H1 (cell line): ENCODE measurements around the gene ZDHHC9. TPM values are rescaled to one million over a fixed set of nuclear protein-coding genes. Genes with fewer than 3 reads are reported as not detected.
A peak's percentile ranks its signal among the peaks of the same experiment; 100 is the strongest.

ENCODE experiments used
- CTCF ChIA-PET: fragments of 300-600 bp; sonication (Branson Sonifier 250); formaldehyde crosslinking; loops from one replicate; lab custom pipeline; 2021; ENCODE audit not compliant: partially characterized antibody; lab: Charles Lee
- POLR2A ChIA-PET: fragments of 300-600 bp; sonication (Branson Sonifier 250); formaldehyde crosslinking; loops from one replicate; lab custom pipeline; 2021; ENCODE audit warnings: inconsistent platforms; ENCODE audit not compliant: partially characterized antibody; lab: Charles Lee
- DNase-seq, 2 experiments: peaks; one replicate each; pipeline versions ENCODE4 v3.0.0 to v3.0.0-alpha.2; 2010 to 2022; ENCODE audit warnings: low spot score in 2 of 2, low read depth in 1 of 2, mixed read lengths in 1 of 2
- FAIRE-seq: peaks from 2 replicates; lab custom pipeline; 2011; peaks lifted over from hg19 to GRCh38; lab: Jason Lieb, UNC
- H2AFZ ChIP-seq: 2 replicates; pipeline ENCODE4 v1.8.1; 2012; ENCODE audit warnings: low read length, inconsistent platforms
- H2AK5ac ChIP-seq: 2 replicates; pipeline ENCODE4 v1.6.1; 2013; ENCODE audit warnings: low read depth, low read length
- H2BK120ac ChIP-seq: replicated peaks from 2 replicates; pipeline ENCODE3; 2013; ENCODE audit warnings: low read depth, low read length, inconsistent platforms
- H2BK12ac ChIP-seq: 2 replicates; pipeline ENCODE4 v1.6.1; 2013; ENCODE audit warnings: low read depth, low read length
- H2BK15ac ChIP-seq: 2 replicates; pipeline ENCODE4 v1.6.1; 2013; ENCODE audit warnings: low read length
- H2BK20ac ChIP-seq: 2 replicates; pipeline ENCODE4 v1.6.1; 2013; ENCODE audit warnings: low read length
- H2BK5ac ChIP-seq: 2 replicates; pipeline ENCODE4 v1.6.1; 2013; ENCODE audit warnings: low read depth, low read length
- H3K14ac ChIP-seq: 2 replicates; pipeline ENCODE4 v1.6.1; 2013; ENCODE audit warnings: inconsistent platforms; ENCODE audit not compliant: insufficient read length
- H3K18ac ChIP-seq: 2 replicates; pipeline ENCODE4 v1.6.1; 2013; ENCODE audit warnings: low read length; ENCODE audit errors: extremely low read depth
- H3K23ac ChIP-seq: 2 replicates; pipeline ENCODE4 v1.6.1; 2013; ENCODE audit warnings: inconsistent platforms; ENCODE audit not compliant: insufficient read length
- H3K23me2 ChIP-seq: 2 replicates; pipeline ENCODE4 v1.6.1; 2013; ENCODE audit warnings: low read depth, low read length
- H3K27ac ChIP-seq: 2 replicates; pipeline ENCODE4 v1.6.1; 2011; ENCODE audit warnings: low read depth, low read length, inconsistent platforms
- H3K27me3 ChIP-seq, 4 experiments: replicated peaks in 1 of 4; 1 replicate in 1 of 4; 2 replicates in 3 of 4; pipeline versions ENCODE4 v1.6.1 to v1.8.1; 2011 to 2013; ENCODE audit warnings: low read length in 3 of 4, mild to moderate bottlenecking in 3 of 4, inconsistent platforms in 2 of 4, mixed read lengths in 2 of 4, moderate library complexity in 1 of 4; ENCODE audit not compliant: control insufficient read depth in 3 of 4, insufficient read depth in 3 of 4; ENCODE audit errors: extremely low read depth in 1 of 4
- H3K36me3 ChIP-seq, 4 experiments: 2 replicates each; pipeline versions ENCODE4 v1.6.1 to v1.8.1; 2011 to 2013; ENCODE audit warnings: mild to moderate bottlenecking in 4 of 4, low read length in 3 of 4, moderate library complexity in 2 of 4, control low read depth in 1 of 4, inconsistent platforms in 1 of 4; ENCODE audit not compliant: insufficient read depth in 4 of 4, control insufficient read depth in 2 of 4
- H3K4ac ChIP-seq: replicated peaks from 2 replicates; pipeline ENCODE3; 2013; ENCODE audit warnings: low read length, low read depth, mixed read lengths, inconsistent platforms; ENCODE audit not compliant: insufficient read length
- H3K4me1 ChIP-seq, 4 experiments: replicated peaks in 1 of 4; 1 replicate in 1 of 4; 2 replicates in 3 of 4; pipeline versions ENCODE4 v1.6.1 to v1.8.1; 2011 to 2013; ENCODE audit warnings: low read length in 3 of 4, inconsistent platforms in 2 of 4, mixed read lengths in 1 of 4; ENCODE audit not compliant: insufficient read depth in 4 of 4, control insufficient read depth in 3 of 4
- H3K4me2 ChIP-seq, 2 experiments: 2 replicates each; pipeline versions ENCODE4 v1.6.1 to v1.8.1; 2011 to 2013; ENCODE audit warnings: low read depth in 2 of 2, low read length in 2 of 2, control low read depth in 1 of 2, inconsistent platforms in 1 of 2, mild to moderate bottlenecking in 1 of 2; ENCODE audit not compliant: insufficient read depth in 1 of 2
- H3K4me3 ChIP-seq, 4 experiments: fragments of 200-600, 300-600 bp in 1 of 4; sonication (generic), shearing (Covaris generic), sonication (Bioruptor Twin) in 1 of 4; 2 replicates each; pipeline versions ENCODE4 v1.5.1 to v1.8.1; 2011 to 2016; ENCODE audit warnings: low read length in 4 of 4, low read depth in 3 of 4, control low read depth in 2 of 4, inconsistent platforms in 2 of 4, mild to moderate bottlenecking in 2 of 4, mixed read lengths in 1 of 4, moderate library complexity in 1 of 4; ENCODE audit not compliant: insufficient read depth in 2 of 4; ENCODE audit errors: extremely low read depth in 1 of 4
- H3K56ac ChIP-seq: replicated peaks from 2 replicates; pipeline ENCODE3; 2013; ENCODE audit warnings: low read depth, mild to moderate bottlenecking, mixed read lengths, low read length, inconsistent platforms; ENCODE audit not compliant: insufficient read length
- H3K79me1 ChIP-seq: 2 replicates; pipeline ENCODE4 v1.6.1; 2013; ENCODE audit warnings: low read depth, low read length, control low read depth
- H3K79me2 ChIP-seq, 2 experiments: 2 replicates each; pipeline versions ENCODE4 v1.6.1 to v1.8.1; 2012 to 2013; ENCODE audit warnings: low read length in 2 of 2, mild to moderate bottlenecking in 2 of 2, inconsistent platforms in 1 of 2; ENCODE audit not compliant: insufficient read depth in 2 of 2, control insufficient read depth in 1 of 2
- H3K9ac ChIP-seq, 4 experiments: replicated peaks in 1 of 4; 1 replicate in 1 of 4; 2 replicates in 3 of 4; pipeline versions ENCODE4 v1.6.1 to v1.8.1; 2011 to 2013; ENCODE audit warnings: low read depth in 3 of 4, low read length in 3 of 4, control low read depth in 2 of 4, mild to moderate bottlenecking in 2 of 4, moderate library complexity in 2 of 4, inconsistent platforms in 1 of 4; ENCODE audit errors: extremely low read depth in 1 of 4
- H3K9me3 ChIP-seq, 2 experiments: 2 replicates each; pipeline versions ENCODE4 v1.6.1 to v1.8.1; 2012 to 2013; ENCODE audit warnings: mild to moderate bottlenecking in 2 of 2, moderate library complexity in 2 of 2, control low read depth in 1 of 2, inconsistent platforms in 1 of 2, low read depth in 1 of 2, low read length in 1 of 2, mixed read lengths in 1 of 2; ENCODE audit not compliant: insufficient read depth in 2 of 2
- H4K20me1 ChIP-seq, 2 experiments: replicated peaks in 1 of 2; 2 replicates each; pipeline versions ENCODE3 to v1.8.1; 2011 to 2013; ENCODE audit warnings: inconsistent platforms in 2 of 2, low read length in 2 of 2, mild to moderate bottlenecking in 1 of 2; ENCODE audit not compliant: insufficient read depth in 2 of 2, control insufficient read depth in 1 of 2
- H4K5ac ChIP-seq: 2 replicates; pipeline ENCODE4 v1.6.1; 2013; ENCODE audit warnings: low read length, low read depth, mixed read lengths, inconsistent platforms; ENCODE audit not compliant: insufficient read length
- H4K8ac ChIP-seq: 2 replicates; pipeline ENCODE4 v1.8.0; 2013; ENCODE audit warnings: mild to moderate bottlenecking, moderate library complexity, low read length, inconsistent platforms; ENCODE audit not compliant: insufficient read depth; ENCODE audit errors: extremely low read depth
- H4K91ac ChIP-seq: replicated peaks from 2 replicates; pipeline ENCODE3; 2013; ENCODE audit warnings: low read length, mixed read lengths, inconsistent platforms; ENCODE audit not compliant: insufficient read length
- BCL11A ChIP-seq, 2 experiments: IDR thresholded peaks; one replicate each; pipeline ENCODE4 v1.6.1; 2011; ENCODE audit warnings: low read depth in 2 of 2, low read length in 2 of 2, mild to moderate bottlenecking in 2 of 2
- CHD2 ChIP-seq: IDR thresholded peaks from 2 replicates; pipeline ENCODE4 v1.6.1; 2012; ENCODE audit warnings: low read length, improper control_type of control experiment
- KDM5A ChIP-seq: fragments of 200-600 bp; IDR thresholded peaks from 2 replicates; pipeline ENCODE4 v1.7.1; 2012; ENCODE audit warnings: mild to moderate bottlenecking, low read length, inconsistent platforms, mixed read lengths
- WGBS, 2 experiments: shearing (Covaris generic) in 1 of 2; methylation state at CpG; one replicate each; pipeline versions ENCODE4 v1.1.6 to v1.1.7; 2013 to 2015; ENCODE audit warnings: low lambda C conversion rate in 2 of 2, mixed read lengths in 2 of 2, inconsistent platforms in 1 of 2, low coverage in 1 of 2, missing lambda C conversion rate in 1 of 2; ENCODE audit not compliant: insufficient replicate concordance in 2 of 2, insufficient coverage in 1 of 2, insufficient read length in 1 of 2; ENCODE audit errors: extremely low coverage in 1 of 2, missing lambda C conversion rate in 1 of 2; 5-methylcytosine and 5-hydroxymethylcytosine counted together
- polyA plus RNA-seq, 7 experiments: library from polyadenylated mRNA; depleted of rRNA in 3 of 7; stranded (reverse) in 5 of 7; unstranded in 2 of 7; fragments of >200 nt in 5 of 7; fragments of 200-250 nt in 2 of 7; gene quantifications; 1 replicate in 5 of 7; 2 replicates in 1 of 7; 4 replicates in 1 of 7; pipeline versions ENCODE4 v1.2.1 to v1.2.3, GENCODE V29; 2011 to 2013; ENCODE audit warnings: missing spikeins in 2 of 7, mixed read lengths in 2 of 7
- total RNA-seq: library from RNA; stranded (reverse); fragmentation: NEBNext Ultra II Directional; extraction: Animal tissue kit (Norgen Biotek cat#: 25700); gene quantifications from 2 replicates; pipeline ENCODE4 v1.2.1, GENCODE V29; 2021
- TF ChIP-seq, protein P1 (sequence below): IDR thresholded peaks from 2 replicates; pipeline ENCODE4 v1.6.1; 2012; ENCODE audit warnings: inconsistent platforms

The ZDHHC9 gene
- total and polyA plus RNA-seq, 2 of the 8 experiments (the other 6 are each of a cell fraction or from before 2014, with no cell fraction given): 18.1 to 28.3 TPM

DNA sequence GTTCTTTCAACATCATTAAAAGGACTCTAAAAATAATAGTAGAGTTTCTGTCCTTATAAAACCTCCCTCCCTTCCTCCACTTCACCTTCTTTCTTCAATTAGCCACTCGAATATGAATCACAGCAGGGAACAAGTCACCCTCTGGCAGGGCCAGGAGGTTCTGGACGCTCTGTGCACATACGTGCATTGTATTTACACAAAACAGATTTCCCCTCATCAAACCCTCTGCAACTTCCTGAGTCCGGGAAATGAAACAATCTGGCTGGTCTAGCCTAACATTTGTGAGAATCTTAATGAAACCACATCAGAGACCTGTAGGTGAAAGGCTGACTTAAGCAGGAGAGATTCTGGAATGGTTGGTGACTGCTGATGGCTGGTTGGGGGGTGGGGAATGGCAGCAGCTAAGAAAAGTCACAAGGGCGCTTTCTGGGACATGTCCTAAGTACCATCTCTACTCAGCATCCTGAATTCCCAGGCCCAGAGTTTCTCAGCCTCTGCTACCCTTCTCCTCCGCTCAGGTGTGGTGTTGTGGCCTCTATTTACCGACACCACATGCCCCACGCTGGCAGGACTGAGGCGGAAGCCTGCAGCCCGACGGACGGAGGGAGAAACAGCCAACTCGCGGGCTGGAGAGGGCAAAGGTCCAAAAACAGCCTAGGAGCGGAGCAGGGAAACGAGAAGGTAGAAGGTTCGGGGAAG lies 1.0 kb downstream of the ZDHHC9 start:
- H4K91ac ChIP-seq: no peak overlapping the region
- no peak overlapping the region for H3K18ac ChIP-seq
- no peak overlapping the region for H3K4ac ChIP-seq
- peak overlapping the region; percentile 64 to 85 (median 76) for H3K4me3 ChIP-seq
- H3K27ac ChIP-seq: no peak overlapping the region; the same call in 1 of the 2 replicates
- no peaks in the 10 kb centered on the region; the same call in 1 of the 2 replicates for H3K23me2 ChIP-seq
- H2BK5ac ChIP-seq: no peak overlapping the region
- FAIRE-seq (no peak), DNase-seq (no peak)
- H3K56ac ChIP-seq: no peak overlapping the region
- peaks cover 0 to 3% of the 10 kb centered on the region in 2 experiments for H4K20me1 ChIP-seq
- H3K79me1 ChIP-seq: no peaks in the 10 kb centered on the region; the same call in 1 of the 2 replicates
- peaks cover 0 to 5% (median 0%) of the 10 kb centered on the region in 4 experiments; a peak in 3 of 8 replicates for H3K36me3 ChIP-seq
- H2BK15ac ChIP-seq: no peak overlapping the region
- no peak overlapping the region for H2BK120ac ChIP-seq
- H3K27me3 ChIP-seq: no peaks in the 10 kb centered on the region
- 21% methylated on average over 11 of the region's 17 CpGs; no CpG with 5 or more reads in 1 of the 2 experiments for WGBS, 2 experiments
- peak overlapping the region in 3 of 4 experiments; percentile 13 to 47 (median 29); a peak in 5 of 7 replicates for H3K9ac ChIP-seq
- no peak overlapping the region for H4K5ac ChIP-seq
- ChIA-PET POLR2A (interaction anchor here (1.8 kb wide), 1 partner anchor 80 kb away, joined by 5 read pairs; no protein-coding TSS in a partner anchor), CTCF (interaction anchor here (0.6 kb wide), 1 partner anchor 232 kb away, joined by 3 read pairs; no protein-coding TSS in a partner anchor)
- H3K4me2 ChIP-seq: peak overlapping the region; percentile 69 to 82
- no peak for TF ChIP-seq BCL11A (IDR thresholded peaks at IDR 0.05; ENCODE audit: low read depth in 2 of 2, low read length in 2 of 2)
- no peak for TF ChIP-seq KDM5A
- TF ChIP-seq CHD2: no peak
- TF ChIP-seq, protein P1, sequence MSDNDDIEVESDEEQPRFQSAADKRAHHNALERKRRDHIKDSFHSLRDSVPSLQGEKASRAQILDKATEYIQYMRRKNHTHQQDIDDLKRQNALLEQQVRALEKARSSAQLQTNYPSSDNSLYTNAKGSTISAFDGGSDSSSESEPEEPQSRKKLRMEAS: 0 out of 2 replicates have a peak, but pooled peaks have one; percentile 16
- H3K14ac ChIP-seq: no peak overlapping the region
- no peak overlapping the region for H2BK20ac ChIP-seq
- no peak overlapping the region for H2BK12ac ChIP-seq
- no peaks in the 10 kb centered on the region for H3K9me3 ChIP-seq
- peak overlapping the region; percentile 70; the same call in 1 of the 2 replicates for H2AFZ ChIP-seq
- peaks cover 0 to 20% of the 10 kb centered on the region in 2 experiments; a peak in 1 of 4 replicates for H3K79me2 ChIP-seq
- no peak overlapping the region for H2AK5ac ChIP-seq
- no peak overlapping the region; the same call in 1 of the 2 replicates for H4K8ac ChIP-seq
- no peaks in the 10 kb centered on the region for H3K4me1 ChIP-seq
- H3K23ac ChIP-seq: no peak overlapping the region
